Measurements from ENCODE around the gene CA12. TPM values are rescaled to one million over a fixed set of nuclear protein-coding genes. Genes with fewer than 3 reads are reported as not detected.

CA12 gene
- total RNA-seq, 1 donor from 2014 or later, result 0.46 TPM

Other genes with a start within 250 kb of the CA12 start
- 164 and 167 TPM in 2 replicates for gene RPS27L, start 224.4 kb downstream of the CA12 start, total RNA-seq
- 214 TPM in 2 replicates for gene RAB8B, start 192.2 kb downstream of the CA12 start, total RNA-seq
- gene APH1B, start 104.2 kb downstream of the CA12 start, total RNA-seq, result 9.5 and 9.8 TPM in 2 replicates
- gene USP3, start 122.7 kb upstream of the CA12 start, total RNA-seq, result 41.2 and 47.6 TPM in 2 replicates
- gene FBXL22, start 215.5 kb upstream of the CA12 start, total RNA-seq, result 0.71 and 0.78 TPM in 2 replicates

Measured in activated T-helper 2 cell treated with anti-CD3 and anti-CD28 coated beads, Interferon-gamma antibody, Interleukin-2, Interleukin-4, amounts not matched to agents 10 μg/mL and 5 μg/mL and 100 μg/mL, durations not matched to agents 14 hours and 24 hours and 36 hours (primary cell).